Suprapubic skin (tissue), 4 donors: ENCODE measurements around the gene RPH3AL. TPM values are rescaled to one million over a fixed set of nuclear protein-coding genes. Genes with fewer than 3 reads are reported as not detected.

ENCODE experiments used
- DNase-seq, 2 donors: peaks; one replicate each; pipeline ENCODE4 v3.0.0-alpha.2; 2019; ENCODE audit warnings: low spot score in 2 of 2
- H3K27ac ChIP-seq: fragments of 200-600 bp; sonication (generic); one replicate; pipeline ENCODE4 v1.5.1; 2019
- H3K27me3 ChIP-seq: fragments of 200-600 bp; sonication (generic); one replicate; pipeline ENCODE4 v1.5.1; 2019
- H3K36me3 ChIP-seq: fragments of 200-600 bp; sonication (generic); one replicate; pipeline ENCODE4 v1.5.1; 2019
- H3K4me1 ChIP-seq: fragments of 200-600 bp; sonication (generic); one replicate; pipeline ENCODE4 v1.5.1; 2019
- H3K4me3 ChIP-seq: fragments of 200-600 bp; sonication (generic); one replicate; pipeline ENCODE4 v1.5.1; 2019; ENCODE audit warnings: mild to moderate bottlenecking
- H3K9me3 ChIP-seq: fragments of 200-600 bp; sonication (generic); one replicate; pipeline ENCODE4 v1.5.1; 2019
- EP300 ChIP-seq: sonication (generic); formaldehyde crosslinking; IDR thresholded peaks from one replicate; pipeline ENCODE4 v1.6.1; 2017; ENCODE audit warnings: antibody characterized with exemption
- POLR2A ChIP-seq, 2 donors: fragments of 450-650 bp; IDR thresholded peaks; one replicate each; pipeline ENCODE4 v1.6.1; 2017; ENCODE audit warnings: antibody characterized with exemption in 2 of 2, mild to moderate bottlenecking in 2 of 2, moderate library complexity in 2 of 2
- POLR2AphosphoS5 ChIP-seq, 3 donors: sonication (generic); formaldehyde crosslinking; IDR thresholded peaks; one replicate each; pipeline ENCODE4 v1.6.1; 2017; ENCODE audit warnings: antibody characterized with exemption in 3 of 3
- WGBS: methylation state at CpG from one replicate; pipeline ENCODE4 v1.1.5; 2018; 5-methylcytosine and 5-hydroxymethylcytosine counted together
- total RNA-seq, 4 donors: library from RNA; depleted of rRNA; stranded (reverse); fragments of >200 nt; gene quantifications; one replicate each; pipeline ENCODE4 v1.1.0, GENCODE V29; 2016
- TF ChIP-seq, protein P1 (sequence below), 2 donors: fragments of 200-600 bp in 1 of 2; fragments of 450-650 bp in 1 of 2; sonication (generic) in 1 of 2; IDR thresholded peaks; one replicate each; pipeline ENCODE4 v1.5.1; 2016 to 2019; ENCODE audit warnings: antibody characterized with exemption in 2 of 2, mild to moderate bottlenecking in 1 of 2, moderate library complexity in 1 of 2

RPH3AL gene
- total RNA-seq, 4 donors from 2014 or later, result 1.7 to 39.5 (median 10.9) TPM

DNA sequence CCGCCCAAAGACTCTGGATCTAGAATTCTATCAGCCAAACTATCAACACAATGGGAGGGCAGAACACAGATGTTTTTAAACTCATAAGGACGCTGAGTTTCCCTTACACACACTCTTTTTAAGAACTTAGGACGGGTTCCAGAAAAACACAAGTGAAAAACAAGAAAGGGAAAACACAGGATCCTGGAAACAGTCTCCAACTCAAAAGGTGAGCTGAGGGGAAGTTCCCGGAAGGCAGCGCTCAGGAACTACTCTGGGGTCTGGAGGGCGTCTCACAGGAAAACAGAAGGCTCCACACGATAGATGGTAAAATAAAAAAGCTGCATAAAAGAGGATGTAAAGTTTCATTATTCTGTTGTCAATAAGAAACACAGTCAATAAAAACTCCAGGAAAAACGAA is 91.0 kb downstream of the RPH3AL start:
- Histone ChIP-seq H3K9me3 (no peaks in the 10 kb centered on the region), H3K36me3 (no peaks in the 10 kb centered on the region), H3K4me1 (peaks cover under 1% of the 10 kb centered on the region), H3K4me3 (no peak overlapping the region), H3K27ac (no peak overlapping the region), H3K27me3 (no peaks in the 10 kb centered on the region)
- 82% methylated on average over 8 of the region's 8 CpGs for WGBS
- peak in 1 of 2 donors; percentile 18 for DNase-seq
- TF ChIP-seq, protein P1, sequence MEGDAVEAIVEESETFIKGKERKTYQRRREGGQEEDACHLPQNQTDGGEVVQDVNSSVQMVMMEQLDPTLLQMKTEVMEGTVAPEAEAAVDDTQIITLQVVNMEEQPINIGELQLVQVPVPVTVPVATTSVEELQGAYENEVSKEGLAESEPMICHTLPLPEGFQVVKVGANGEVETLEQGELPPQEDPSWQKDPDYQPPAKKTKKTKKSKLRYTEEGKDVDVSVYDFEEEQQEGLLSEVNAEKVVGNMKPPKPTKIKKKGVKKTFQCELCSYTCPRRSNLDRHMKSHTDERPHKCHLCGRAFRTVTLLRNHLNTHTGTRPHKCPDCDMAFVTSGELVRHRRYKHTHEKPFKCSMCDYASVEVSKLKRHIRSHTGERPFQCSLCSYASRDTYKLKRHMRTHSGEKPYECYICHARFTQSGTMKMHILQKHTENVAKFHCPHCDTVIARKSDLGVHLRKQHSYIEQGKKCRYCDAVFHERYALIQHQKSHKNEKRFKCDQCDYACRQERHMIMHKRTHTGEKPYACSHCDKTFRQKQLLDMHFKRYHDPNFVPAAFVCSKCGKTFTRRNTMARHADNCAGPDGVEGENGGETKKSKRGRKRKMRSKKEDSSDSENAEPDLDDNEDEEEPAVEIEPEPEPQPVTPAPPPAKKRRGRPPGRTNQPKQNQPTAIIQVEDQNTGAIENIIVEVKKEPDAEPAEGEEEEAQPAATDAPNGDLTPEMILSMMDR (IDR thresholded peaks at IDR 0.05), result no peak
- TF ChIP-seq POLR2AphosphoS5 (IDR thresholded peaks at IDR 0.05) (no peak), POLR2A (IDR thresholded peaks at IDR 0.05) (no peak), EP300 (no peak)

DNA sequence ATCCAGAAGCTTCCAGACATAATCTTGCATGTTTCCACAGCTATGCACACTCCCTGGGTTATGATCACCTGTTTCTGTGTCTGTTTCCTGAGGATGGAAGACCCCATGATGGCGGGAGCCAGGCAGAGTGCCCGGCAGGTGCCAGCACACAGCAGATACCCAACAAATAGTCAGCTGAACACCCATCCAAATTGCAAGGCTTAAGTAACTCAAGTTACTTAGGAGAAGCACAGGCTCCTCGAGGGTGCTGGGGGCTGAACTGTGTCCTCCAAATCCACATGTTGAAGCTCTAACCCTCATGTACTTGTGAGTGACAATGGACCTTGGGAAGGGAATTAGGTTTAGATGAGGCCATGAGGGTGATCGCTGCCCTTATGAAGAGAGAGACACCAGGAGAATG is 91.7 kb downstream of the RPH3AL start:
- no peak for TF ChIP-seq EP300
- TF ChIP-seq, protein P1 (IDR thresholded peaks at IDR 0.05), result no peak
- Histone ChIP-seq H3K27me3 (no peaks in the 10 kb centered on the region), H3K27ac (no peak overlapping the region), H3K4me1 (no peaks in the 10 kb centered on the region), H3K9me3 (no peaks in the 10 kb centered on the region), H3K36me3 (no peaks in the 10 kb centered on the region), H3K4me3 (no peak overlapping the region)
- WGBS, result 74% methylated on average over 4 of the region's 4 CpGs
- peak in 1 of 2 donors; percentile 30 for DNase-seq

DNA sequence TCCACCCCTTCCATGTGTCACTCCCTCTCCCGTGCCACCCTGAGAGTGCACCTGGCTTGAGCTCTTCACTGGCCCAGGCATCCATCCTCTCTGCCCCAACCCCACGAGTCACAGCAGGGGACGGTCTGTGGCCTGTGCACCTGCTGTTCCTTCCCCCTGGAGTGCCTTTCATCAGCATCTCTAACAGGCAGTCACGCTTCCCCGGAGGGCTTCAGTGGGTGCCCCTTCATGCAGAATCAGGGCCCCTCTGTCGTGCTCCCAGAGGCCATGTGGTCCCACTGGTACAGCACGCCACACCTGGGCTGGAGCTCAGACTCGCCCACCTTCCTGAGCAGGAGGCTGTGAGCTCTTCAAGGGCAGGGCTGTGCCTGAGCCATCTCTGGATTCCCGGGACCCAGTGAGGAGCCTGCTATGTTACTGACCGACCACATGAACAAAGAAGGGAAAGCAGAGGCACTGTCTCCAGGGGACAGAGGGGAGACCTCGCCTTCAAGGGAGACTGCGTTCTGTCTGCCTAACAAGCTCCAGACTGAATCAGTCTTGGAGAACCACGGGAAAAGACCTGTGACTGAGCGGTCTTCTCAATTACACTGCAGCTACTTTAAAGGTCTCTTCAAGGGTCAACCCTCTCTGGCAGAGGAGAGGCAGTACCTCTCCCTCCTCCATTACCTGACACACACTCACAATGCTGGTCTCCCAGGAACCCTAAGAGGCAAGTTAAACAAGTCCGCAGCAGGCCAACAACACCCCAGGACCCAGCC is 92.4 kb downstream of the RPH3AL start:
- H3K27me3 ChIP-seq, result no peaks in the 10 kb centered on the region
- H3K4me3 ChIP-seq, result no peak overlapping the region
- H3K9me3 ChIP-seq, result no peaks in the 10 kb centered on the region
- peak; percentile 49 to 54 for DNase-seq
- TF ChIP-seq EP300 (no peak), POLR2A (IDR thresholded peaks at IDR 0.05) (no peak), POLR2AphosphoS5 (IDR thresholded peaks at IDR 0.05) (no peak)
- TF ChIP-seq, protein P1 (IDR thresholded peaks at IDR 0.05), result no peak
- H3K36me3 ChIP-seq, result no peaks in the 10 kb centered on the region
- 76% methylated on average over 11 of the region's 15 CpGs for WGBS
- H3K4me1 ChIP-seq, result no peaks in the 10 kb centered on the region
- peak overlapping the region; percentile 8 for H3K27ac ChIP-seq

DNA sequence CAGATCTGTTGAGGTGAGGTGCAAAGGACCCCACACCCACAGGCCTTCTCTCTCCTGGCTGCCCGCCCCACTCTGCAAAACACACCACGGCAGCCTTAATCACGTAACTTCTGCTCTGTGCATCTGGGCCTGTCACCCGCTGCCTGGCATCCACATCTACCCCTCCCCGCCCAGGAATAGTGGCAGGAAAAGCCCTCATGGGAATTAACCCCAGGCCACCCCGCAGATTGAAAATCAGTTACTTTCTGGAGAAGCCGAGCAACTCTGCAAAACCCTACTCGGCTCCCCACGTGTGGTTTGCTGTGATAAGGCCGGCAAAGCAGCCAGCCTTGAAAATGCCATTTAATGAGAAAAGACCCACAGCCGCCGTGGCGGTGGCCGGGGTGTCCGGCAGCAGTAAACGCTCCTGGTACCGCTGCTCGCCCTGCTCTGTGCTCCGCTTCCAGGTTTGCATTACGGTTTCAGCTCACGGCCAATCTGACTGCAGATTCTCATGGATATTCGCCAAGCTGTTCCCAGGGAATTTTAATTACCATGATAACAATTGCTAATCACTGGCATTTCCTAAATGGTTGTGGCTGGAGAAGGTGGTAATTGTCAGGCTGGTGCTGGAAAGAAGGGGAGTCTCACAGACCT is 93.1 kb downstream of the RPH3AL start:
- DNase-seq, result peak; percentile 36 to 64
- Histone ChIP-seq H3K27ac (no peak overlapping the region), H3K4me1 (no peaks in the 10 kb centered on the region), H3K4me3 (no peak overlapping the region), H3K36me3 (no peaks in the 10 kb centered on the region), H3K9me3 (no peaks in the 10 kb centered on the region), H3K27me3 (no peaks in the 10 kb centered on the region)
- no peak for TF ChIP-seq POLR2A (IDR thresholded peaks at IDR 0.05)
- no peak for TF ChIP-seq EP300
- no peak for TF ChIP-seq POLR2AphosphoS5 (IDR thresholded peaks at IDR 0.05)
- TF ChIP-seq, protein P1 (IDR thresholded peaks at IDR 0.05), result no peak
- 74% methylated on average over 22 of the region's 22 CpGs for WGBS

DNA sequence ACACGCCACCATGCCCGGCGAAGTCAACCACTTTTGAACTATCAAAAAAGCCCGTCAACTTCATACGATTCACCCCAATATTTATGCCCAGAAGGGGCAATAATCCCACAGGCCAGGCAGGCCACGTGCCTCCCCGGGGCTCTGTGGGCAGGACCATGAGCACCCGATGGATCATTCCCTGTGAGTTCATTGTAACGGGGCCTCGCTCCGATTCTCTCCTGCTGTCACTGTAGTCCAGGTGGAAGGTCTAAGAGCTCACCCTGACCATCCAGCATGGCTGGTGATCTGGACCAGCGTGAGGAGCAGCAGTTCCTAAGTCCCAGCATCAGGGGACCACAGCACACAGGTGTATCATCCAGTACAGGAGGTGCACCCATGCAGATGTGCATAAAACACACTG is 93.7 kb downstream of the RPH3AL start:
- no peak overlapping the region for H3K4me3 ChIP-seq
- H3K27ac ChIP-seq, result no peak overlapping the region
- H3K27me3 ChIP-seq, result no peaks in the 10 kb centered on the region
- no peaks in the 10 kb centered on the region for H3K4me1 ChIP-seq
- TF ChIP-seq POLR2A (IDR thresholded peaks at IDR 0.05) (no peak), EP300 (no peak), POLR2AphosphoS5 (IDR thresholded peaks at IDR 0.05) (no peak)
- TF ChIP-seq, protein P1 (IDR thresholded peaks at IDR 0.05), result no peak
- 98% methylated on average over 9 of the region's 12 CpGs for WGBS
- no peaks in the 10 kb centered on the region for H3K36me3 ChIP-seq
- no peaks in the 10 kb centered on the region for H3K9me3 ChIP-seq
- peak in 1 of 2 donors; percentile 33 for DNase-seq
